ENCODE data around the gene TBCD.

GRCh38 chr17:82874011-82874835 is 122.4 kb downstream of the TBCD start:
- TF ChIP-seq CTCF (IDR thresholded peaks at IDR 0.05) (no peak), ZFX (IDR thresholded peaks at IDR 0.05; ENCODE audit: borderline replicate concordance) (no peak)

All from 22Rv1 (cell line).